Measurements from ENCODE around the gene ADAM22.
"Not testable (repeated sequence)": the region's sequence is repeated elsewhere in the genome, so short reads cannot be mapped to it uniquely, and the experiment has no call there.

Gene ADAM22

DNA sequence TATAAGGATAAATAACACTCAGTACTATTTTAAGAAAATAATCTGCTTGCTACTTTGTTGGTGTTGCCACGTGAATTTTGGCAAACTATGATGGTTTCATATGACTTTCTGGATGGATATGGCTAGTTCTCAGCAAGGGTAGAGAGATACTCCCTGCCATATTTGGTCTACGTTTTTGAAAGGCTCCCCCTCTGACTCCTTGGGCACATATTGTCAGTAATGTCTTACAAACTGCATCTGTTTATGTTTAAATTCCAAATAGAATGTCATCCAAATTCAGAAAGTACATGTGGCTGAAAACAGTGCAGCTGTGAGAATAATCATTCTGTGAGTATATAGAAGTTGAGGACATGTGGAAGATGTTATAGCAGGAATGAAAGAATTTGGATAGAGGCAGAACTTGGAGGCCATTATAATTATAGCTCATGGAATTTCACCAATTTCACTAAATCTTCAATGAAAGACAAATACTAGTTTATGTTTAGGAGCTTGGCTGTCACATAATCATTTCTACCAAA lies 178.0 kb downstream of the ADAM22 start:
- no peak for DNase-seq

DNA sequence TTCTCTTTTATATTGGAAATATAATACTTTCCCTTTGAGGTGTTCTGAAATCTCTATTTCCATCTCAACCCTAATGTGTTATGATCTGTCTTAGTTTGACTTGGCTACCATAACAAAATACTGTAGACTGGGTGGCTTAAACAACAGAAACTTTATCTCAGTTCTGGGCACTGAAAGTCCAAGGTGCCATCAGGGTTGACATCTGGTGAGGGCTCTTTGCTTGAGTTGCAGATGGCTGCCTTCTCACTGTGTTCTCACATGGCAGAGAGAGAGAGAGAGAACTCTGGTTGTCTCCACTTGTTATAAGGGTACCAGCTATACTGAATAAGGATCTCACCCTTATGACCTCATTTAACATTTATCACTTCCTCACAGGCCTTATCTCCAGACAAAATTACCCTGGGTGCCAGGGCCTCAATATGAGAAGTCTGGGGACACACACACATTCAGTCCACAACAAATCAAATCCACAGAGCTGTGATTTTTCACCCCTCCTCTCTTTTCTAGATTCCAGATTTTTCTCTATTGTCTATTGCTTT lies 181.3 kb downstream of the ADAM22 start:
- DNase-seq: no peak

GRCh38 chr7:88115816-88116215 lies 181.8 kb downstream of the ADAM22 start:
- DNase-seq: no peak

DNA sequence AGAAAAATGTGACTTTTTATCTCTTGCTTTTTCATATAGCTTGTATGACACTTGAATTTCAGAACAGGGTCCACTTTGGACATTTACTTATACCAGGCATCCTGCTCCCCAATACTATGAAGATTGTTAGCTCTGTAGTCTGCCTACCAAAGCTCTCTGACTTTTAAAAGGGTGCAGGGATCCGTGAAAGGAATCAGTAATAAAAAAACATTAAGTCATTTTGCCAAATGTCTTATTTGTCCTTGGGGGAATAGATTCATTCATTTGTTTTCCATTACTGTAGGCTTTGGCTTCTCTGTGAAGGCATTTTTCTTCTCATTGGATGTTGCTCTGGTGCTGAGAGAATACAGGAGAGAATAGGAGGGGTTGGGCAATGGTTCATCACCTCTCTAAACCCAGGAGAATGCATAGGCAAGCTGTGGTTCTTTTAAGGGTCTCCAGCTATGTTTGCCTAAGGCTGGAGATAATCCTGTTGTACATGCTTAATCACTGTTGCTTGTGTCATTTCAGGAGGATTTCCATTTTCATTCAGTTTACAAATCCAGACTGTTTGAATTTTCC lies 182.3 kb downstream of the ADAM22 start:
- DNase-seq: no peak

GRCh38 chr7:88117325-88117724 lies 183.3 kb downstream of the ADAM22 start:
- DNase-seq: no peak

GRCh38 chr7:88121335-88121734 lies 187.3 kb downstream of the ADAM22 start:
- DNase-seq: no peak

- DNase-seq: no peak
Measured at GRCh38 chr7:88127637-88128290, 193.7 kb downstream of the ADAM22 start.

- no peak for DNase-seq
Measured at GRCh38 chr7:88132725-88133124, 198.7 kb downstream of the ADAM22 start.

- DNase-seq: no peak
Measured at GRCh38 chr7:88140947-88141346, 206.9 kb downstream of the ADAM22 start.

DNA sequence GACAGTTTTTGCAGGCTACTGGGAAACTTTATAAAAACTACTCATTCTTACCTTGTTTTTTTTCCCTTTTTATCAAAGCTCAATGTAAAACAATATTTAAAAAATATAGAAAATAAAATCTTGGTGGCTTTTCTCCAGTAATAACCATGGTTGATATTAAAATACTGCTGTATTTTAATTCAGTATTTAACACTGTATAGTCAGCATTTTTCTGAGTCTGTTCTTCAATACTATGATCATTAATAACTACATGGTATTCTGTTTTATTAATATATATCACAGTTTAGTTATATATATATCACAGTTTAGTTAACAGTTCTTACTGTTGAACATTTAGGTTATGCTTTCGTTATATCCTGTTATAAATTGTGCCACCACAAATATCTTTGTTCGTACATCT lies 207.4 kb downstream of the ADAM22 start:
- no peak for DNase-seq

DNA sequence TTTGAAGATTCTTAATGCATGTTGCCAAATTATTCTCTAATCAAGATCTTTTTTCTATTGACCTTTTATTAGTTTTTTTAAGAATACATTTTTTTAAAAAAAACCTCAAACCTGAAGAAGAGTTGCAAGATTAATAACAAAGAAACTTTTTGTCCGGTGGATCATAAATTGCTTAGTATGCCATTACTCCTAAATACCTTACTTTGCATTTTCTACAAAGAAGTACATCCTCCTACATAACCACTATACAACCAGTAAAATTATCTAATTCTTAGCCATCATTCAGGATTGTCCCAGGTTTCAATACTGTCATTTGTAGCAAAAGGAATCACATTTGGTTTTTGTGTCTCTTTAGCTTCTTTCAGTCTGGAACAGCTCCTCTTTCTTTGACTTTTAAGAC lies 207.9 kb downstream of the ADAM22 start:
- DNase-seq: no peak

- no peak for DNase-seq
Measured at GRCh38 chr7:88146616-88147015, 212.6 kb downstream of the ADAM22 start.

DNA sequence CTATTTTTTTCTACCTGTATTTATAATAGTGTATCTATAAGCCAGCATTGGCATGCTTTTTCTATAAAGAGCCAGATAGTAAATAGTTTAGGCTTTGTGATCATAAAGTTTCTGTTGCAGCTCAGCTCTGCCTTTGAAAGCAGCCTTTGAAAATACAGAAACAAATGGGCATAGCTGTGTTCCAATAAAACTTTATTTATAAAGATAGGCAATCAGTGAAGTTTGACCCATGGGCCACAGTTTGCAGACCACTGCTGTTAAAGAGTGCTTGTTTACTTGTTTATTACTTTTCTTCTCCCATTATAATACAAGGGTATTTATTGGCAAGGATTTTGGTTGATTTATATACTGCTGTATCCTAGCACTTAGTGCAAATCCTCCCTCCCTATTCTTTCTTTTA lies 213.3 kb downstream of the ADAM22 start:
- DNase-seq: no peak

- no peak for DNase-seq
Measured at GRCh38 chr7:88147949-88148348, 213.9 kb downstream of the ADAM22 start.

- no peak for DNase-seq
Measured at GRCh38 chr7:88150033-88150432, 216.0 kb downstream of the ADAM22 start.

DNA sequence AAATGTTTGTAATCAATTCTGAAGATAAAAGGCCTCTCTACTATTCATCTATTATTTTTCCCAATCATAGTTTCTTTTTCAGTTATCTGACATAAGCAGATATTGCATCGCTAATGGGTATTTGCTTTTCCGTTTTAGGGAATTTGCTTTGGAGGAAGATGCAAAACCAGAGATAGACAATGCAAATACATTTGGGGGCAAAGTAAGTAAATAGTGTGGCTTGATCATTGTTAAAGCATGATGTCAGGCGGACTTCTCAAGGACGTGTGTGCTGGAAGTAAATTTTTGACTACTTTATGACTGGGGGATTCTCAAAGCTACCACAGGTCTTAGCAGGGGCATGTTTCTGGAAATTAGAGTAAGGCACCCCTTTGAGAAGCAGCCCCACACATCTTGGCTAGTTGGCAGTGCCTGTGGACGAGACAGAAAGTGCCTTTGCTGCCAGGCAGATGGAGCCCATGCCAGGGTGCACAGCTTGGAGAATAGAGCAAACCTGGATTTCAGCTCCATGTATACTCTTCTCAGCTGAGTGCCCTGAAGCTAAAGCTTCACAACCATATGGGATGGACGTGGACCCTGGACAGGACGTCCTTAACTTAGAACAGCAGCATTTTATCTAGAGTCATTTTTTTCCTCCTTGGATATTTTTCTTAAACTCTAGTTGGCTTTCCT lies 217.2 kb downstream of the ADAM22 start:
- no peak for DNase-seq

- DNase-seq: no peak
Measured at GRCh38 chr7:88153378-88153777, 219.3 kb downstream of the ADAM22 start.

GRCh38 chr7:88155756-88156155 lies 221.7 kb downstream of the ADAM22 start:
- DNase-seq: no peak

DNA sequence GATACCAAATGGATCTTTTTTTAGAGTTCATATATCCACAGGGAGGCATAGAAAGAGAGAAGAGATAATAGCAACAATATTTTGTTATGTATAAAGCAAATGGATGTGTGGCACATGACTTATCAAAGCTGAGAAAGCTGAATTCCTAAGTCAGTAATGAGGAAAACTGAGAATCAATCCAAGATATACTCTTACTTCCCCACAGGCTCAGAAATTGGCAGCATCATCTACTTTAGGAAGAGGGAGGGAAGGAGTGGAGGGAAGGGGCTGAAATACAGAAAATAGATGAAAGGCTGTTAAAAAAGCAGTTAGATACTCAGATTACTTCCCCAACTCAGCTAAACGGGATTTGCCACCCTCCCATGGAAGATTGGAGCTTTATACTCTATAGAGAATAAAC lies 222.3 kb downstream of the ADAM22 start:
- DNase-seq: no peak

- not testable (repeated sequence) for DNase-seq
Measured at GRCh38 chr7:88159741-88160140, 225.7 kb downstream of the ADAM22 start.

DNA sequence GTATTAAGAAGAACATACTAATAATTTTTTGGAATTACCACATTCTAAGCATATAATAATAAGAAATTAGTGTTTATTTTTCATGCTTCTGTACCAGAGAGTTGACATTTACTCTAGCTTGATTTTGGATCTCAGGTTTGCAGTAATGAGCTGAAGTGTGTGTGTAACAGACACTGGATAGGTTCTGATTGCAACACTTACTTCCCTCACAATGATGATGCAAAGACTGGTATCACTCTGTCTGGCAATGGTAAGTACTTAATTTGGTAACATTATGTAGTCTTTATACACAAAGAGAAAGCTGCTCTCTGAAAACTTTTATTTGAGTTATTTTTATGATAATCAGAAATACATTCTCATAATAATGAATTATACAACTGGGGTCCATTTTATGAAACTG lies 231.6 kb downstream of the ADAM22 start:
- DNase-seq: no peak

DNA sequence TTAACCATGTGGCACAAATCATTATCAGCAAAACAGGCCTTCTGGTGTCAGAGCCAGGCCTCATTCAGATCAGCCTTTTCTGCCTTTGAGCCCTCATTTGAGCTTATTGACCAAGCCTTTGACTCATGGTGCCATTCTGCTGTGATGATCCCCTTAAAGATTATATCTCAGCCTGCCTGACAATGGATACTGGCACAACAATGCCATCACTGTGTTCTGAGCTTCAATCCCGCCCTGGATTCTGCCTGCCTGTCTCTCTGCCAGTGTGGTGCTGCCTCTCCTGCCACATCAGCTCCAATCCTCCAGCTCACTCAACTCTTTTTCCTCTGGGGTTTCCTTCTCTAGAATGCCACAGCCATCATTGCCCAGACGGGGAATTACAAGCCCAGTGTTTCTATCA lies 233.2 kb downstream of the ADAM22 start:
- no peak for DNase-seq

DNA sequence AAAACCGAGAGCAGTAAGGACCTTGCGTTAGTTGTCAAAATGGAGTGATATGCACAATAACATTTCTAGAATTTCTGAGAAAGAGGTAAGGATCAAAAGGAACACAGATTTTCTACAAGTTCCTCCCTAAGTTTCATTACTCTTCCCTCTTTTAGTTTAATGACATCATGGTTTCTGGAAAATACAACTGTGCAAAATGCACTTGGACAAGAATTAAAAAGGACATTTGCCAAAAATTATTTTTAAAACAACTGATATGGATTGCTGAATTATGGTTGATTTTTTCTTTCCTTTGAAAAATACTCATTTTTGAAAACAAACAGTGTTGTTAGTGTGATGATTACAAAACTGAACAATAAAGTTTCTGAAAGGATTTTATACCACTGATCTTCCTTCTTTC lies 233.7 kb downstream of the ADAM22 start:
- no peak for DNase-seq

DNA sequence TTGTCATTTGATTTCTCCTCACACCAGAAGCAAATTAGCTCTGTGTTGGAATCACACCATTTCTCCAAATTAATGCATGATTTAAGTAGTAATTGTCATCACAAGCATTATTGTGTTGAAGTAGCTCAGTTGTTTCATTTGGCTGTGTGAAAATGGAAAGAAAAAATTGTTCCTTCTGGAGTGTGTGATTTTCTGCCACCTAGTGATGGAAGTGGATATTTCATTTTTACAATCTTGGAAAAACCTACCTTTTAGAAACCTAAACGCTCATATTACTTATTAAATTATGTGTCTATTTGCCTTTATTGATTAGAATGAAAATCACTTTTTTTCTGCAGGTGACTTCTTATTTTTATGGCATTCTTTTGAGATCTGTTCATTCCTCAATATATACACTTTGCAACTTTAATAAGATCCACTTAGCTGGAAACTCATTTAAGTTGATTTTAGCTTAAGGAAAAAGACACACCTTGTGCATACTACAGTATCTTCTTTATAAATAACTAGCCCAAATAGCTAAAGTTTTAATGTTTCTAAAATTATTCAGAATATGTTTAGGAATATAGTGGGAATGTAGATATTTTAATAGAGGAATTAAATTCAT lies 235.8 kb downstream of the ADAM22 start:
- DNase-seq: no peak
